Measurements from ENCODE around the gene UAP1.

DNA sequence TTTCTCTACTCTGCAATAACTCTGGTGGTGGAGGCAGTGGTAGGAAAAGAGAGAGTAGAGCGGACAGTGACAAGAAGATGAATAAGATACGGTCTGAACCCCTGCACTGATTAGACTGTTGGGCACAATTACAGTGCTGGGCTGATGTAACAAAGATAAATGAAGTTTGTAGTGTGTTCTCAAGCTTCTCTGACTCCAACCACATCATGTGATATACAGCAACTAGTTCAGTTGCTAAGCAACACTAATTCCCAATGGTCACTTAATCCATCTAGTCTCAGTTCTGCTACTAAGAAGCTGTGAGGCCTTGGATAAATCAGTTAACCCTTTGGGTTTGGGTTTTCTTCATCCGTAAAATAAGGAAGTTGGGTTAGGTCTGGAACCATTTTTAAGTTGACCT is 88.1 kb downstream of the UAP1 start:
- TF ChIP-seq REST (IDR thresholded peaks at IDR 0.05; ENCODE audit: low read depth), result no peak
- TF ChIP-seq FOXM1 (IDR thresholded peaks at IDR 0.05; ENCODE audit: borderline replicate concordance, low read depth), result no peak

Measured in Ishikawa (cell line).